HT-29 (cell line): ENCODE results near the gene SKP2. TPM values are rescaled to one million over a fixed set of nuclear protein-coding genes. Genes with fewer than 3 reads are reported as not detected.
"Not testable (repeated sequence)": the region's sequence is repeated elsewhere in the genome, so short reads cannot be mapped to it uniquely, and the experiment has no call there.

Source experiments
- DNase-seq: peaks from one replicate; pipeline ENCODE4 v3.0.0-alpha.2; 2015; ENCODE audit warnings: low spot score
- total RNA-seq: library from RNA; depleted of rRNA; stranded (reverse); fragments of >200 nt; shearing (Covaris generic); gene quantifications from 2 replicates; pipeline ENCODE4 v1.2.3, GENCODE V29; 2014; rRNA removed

The SKP2 gene
- 58.9 and 59.4 TPM in 2 replicates for total RNA-seq

DNA sequence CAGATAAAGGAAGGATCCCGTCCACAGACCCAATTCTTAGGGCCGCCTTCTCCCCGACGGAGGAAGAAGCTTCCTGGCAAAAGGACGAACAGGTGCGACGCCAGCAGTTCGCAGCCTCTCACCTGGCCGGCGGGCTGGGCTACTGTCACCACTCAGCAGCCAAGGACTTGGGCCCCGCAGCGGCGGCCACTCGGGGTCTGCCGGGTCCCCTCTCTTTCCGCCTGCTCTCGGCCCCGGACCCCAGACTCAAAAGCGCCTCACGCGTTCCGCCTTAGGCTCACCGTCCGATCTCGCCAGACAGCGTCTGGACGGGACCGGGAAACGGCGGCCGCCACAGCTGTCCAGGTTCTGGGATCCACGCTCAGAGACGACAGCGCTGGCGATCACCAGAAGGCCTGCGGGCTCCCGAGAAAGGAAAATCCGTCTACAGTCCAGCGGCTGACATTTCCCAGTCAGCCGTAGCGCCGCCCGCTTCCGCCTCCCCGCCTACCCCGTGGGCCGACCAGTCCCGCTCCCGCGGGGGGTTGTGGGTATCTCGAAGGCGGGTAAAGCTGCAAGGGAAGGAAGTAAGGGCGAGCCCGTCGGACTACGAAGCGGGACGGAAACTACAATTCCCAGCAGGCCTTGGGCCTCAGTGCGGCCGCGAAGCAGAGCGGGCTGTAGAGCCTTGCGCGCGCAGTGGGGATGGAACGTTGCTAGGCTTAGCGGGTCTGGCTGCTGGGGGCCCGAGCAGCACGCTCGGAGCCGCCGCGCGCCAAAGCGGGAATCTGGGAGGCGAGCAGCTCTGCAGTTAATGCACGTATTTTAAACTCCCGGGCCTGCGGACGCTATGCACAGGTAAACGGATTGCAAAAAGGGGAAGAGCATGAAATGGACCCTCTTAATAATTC lies at the start of gene SKP2, which contains the start of gene LMBRD2:
Gene SKP2 (plus strand): TSS at position 678 of the 890 bp plus-strand sequence. CDS start 152 bp downstream, at position 830.
Gene LMBRD2 (minus strand): TSS at position 454 of the 890 bp plus-strand sequence. CDS start 8,538 bp downstream, outside the sequence.
- peak; percentile 99 for DNase-seq

DNA sequence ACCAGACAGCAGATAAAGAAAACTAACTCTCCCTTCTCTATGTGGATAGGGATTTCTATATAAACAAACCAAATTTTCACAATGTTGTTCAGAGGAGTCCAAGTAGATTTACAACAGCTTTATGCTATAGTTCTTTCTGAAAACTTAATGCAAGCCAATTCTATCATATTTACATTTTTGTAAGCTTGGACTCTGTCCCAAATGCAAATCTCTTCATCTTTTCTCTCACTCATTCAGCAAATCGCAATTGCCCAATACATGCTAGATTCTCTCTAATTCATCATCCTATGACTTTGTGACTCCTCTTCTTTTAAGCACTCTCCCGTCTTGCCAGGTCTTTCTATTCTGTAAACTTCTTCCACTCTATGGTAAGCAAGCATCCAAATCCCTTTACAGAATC lies 46.1 kb upstream of the SKP2 start:
- DNase-seq = no peak

DNA sequence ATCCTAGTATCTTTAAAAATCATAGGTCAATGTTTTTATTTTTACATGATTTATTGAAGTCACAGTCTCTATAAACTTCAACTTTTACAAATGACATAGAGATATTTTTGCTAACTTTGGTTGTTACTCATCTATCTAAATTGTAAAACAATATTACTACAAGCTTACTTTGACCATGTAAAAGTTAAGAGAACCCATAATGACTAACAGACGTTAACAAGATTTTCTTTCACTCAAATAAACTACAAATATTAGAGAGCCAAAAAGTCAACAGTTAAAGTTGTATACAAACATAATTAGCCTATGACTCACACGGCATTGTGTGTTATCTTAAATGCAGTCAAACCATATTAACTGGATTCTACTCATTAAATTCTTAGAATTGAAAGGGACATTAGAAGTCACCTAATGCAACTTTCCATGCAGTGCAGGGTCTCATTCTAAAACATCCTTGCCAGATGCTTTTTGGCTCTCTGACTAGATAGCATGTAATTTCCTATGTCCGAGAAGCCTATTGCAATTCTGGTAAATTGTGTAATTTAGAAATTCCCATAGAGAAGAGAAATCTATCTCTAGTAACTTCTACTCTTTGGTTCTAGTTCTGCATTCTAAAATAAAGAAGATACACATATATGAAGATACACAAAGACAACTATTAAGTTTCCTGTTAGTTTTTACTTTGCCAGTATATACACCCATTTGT lies 43.0 kb upstream of the SKP2 start:
- no peak for DNase-seq

DNA sequence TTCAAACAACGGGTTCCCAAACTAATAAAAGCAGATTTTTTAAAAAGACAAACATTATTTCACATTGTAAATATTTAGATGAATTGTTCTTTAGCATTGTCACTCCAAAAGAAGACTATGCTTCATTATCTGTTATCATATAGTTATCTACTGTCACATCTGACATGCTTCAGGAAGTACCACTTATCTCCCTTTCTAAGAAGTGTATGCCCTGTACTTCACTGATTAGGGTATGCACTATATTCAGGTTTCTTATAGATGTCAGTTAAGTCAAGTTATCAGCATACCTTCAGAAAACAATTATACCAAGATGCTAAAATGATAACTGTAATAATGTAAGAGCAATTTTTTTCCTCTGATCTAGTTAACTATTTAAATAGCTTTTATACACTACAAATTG lies 40.7 kb upstream of the SKP2 start:
- DNase-seq = no peak

DNA sequence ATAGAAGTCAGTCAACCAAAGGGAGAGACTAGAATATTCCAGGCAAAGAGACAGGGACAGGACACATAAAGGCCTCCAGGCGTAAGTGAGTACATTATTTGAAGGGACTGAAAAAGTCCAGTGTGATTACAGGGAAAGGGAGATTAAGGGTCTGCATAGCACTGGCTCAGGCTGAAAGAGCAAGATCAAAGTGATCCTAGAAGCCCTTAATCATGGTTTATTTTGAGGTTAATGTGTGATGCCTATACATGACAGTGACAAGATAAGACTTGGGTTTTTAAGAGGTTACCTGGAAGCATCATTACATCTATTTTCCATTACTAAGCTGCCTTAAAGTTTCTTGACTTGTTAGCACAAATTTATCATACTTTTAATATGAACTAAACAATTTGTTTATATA lies 26.0 kb upstream of the SKP2 start:
- DNase-seq = no peak

DNA sequence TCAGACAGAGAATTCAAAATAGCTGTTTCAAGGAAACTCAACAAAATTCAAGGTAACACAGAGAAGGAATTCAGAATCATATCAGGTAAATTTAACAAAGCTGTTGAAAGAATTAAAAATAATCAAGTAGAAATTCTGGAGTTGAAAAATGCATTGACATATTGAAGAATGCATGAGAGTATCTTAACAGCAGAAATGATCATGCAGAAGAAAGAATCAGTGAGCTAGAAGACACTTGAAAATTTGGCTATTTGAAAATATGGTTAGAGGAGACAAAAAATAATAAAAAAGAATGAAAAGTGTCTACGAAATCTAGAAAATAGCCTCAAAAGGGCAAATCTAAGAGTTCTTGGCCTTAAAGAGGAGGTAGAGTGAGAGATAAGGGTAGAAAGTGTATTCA lies 23.1 kb upstream of the SKP2 start:
- no peak for DNase-seq

DNA sequence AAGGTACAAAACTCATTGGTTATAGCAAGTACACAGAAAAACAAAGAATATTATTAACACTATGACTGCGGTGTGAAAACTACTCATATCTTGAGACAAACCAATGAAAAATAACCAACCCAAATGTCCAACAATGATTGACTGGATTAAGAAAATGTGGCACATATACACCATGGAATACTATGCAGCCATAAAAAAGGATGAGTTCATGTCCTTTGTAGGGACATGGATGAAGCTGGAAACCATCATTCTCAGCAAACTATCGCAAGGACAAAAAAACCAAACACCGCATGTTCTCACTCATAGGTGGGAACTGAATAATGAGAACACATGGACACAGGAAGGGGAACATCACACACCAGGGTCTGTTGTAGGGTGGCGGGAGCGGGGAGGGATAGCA lies 22.2 kb upstream of the SKP2 start:
- not testable (repeated sequence) for DNase-seq

DNA sequence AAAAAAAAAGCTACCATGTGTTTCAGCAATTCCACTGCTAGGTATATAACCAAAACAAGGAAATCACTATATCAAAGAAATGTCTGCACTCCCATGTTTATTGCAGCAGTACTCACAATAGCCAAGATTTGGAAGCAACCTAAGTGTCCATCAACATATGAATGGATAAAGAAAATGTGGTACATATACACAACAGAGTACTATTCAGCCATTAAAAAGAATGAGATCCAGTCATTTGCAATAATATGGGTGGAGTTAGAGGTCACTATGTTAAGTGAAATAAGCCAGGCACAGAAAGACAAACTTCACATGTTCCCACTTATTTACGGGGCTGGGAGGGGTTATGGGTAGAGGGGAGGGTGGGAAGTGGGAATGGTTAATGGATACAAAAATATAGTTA lies 18.9 kb upstream of the SKP2 start:
- not testable (repeated sequence) for DNase-seq

DNA sequence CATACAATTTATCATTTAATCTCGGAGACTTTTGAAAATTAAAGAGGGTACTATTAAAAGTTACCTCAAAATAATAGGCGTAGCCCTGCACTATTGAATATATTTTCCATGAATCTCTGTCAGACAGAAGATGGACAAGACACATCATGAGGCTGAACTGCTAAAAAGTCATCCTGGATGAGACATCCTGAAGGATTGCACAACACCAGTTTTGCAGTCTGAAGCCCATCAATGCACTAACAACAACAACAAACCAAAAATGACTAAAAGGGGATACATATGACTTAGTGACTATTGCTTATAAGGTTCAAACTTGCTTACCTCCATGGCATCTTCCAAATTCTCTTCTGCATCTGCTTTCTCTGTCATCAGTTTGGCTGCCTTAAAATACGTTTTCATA lies 15.9 kb upstream of the SKP2 start:
- DNase-seq = no peak

DNA sequence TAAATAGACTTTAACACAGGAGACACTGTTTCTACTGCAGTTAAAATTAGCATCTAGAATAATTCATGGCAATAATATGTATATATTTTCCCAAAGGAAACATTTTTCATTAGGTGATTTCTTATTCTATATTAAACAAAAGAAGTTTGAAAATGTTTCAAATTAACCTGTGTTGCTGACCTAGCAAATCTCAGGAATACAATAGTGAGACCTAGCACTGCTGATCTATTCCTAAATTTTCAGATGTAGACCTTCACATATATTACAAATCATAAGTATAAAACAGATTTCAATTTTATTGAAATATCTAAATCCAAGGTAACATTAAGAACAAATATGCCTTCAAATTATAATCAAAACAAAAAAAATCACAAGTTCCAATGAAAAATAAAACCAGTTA lies 15.3 kb upstream of the SKP2 start:
- no peak for DNase-seq

DNA sequence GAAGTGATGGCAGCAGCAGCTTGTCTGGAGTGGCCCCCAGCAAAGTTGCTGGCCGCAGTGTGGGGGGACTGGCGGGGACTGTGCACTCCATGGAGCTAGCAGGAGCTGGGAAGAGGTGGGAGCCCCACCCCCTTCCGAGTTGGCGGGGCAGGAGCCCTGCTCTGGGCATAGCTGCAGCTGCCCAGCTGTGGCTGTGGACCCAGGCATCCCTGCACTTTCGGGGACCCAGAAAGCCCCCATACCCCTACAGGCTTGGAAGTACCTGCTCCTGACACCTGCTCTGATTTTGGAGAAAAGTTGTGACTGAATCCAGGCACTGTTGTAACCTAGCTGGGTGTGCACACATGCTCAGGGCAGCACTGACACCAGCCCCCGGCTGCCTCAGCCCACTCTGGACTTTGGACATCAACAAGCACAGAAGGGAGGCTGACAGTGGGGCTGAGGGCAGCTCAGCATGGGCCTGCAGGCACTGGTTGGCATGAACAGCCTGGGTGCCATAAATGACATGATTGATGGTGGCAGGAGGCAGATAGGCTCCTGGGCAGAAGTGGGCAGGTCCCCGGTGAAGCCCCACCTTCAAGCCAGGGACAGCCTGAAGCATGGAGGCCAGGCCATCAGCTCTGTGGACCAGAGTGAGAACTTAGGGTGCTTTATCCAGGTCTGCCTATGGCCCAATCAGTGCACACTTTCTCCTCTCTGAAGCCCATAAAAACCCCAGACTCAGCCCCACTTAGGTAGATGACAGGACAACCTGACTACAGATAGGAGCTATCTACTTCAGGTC lies 12.8 kb upstream of the SKP2 start:
- DNase-seq = peak; percentile 50

DNA sequence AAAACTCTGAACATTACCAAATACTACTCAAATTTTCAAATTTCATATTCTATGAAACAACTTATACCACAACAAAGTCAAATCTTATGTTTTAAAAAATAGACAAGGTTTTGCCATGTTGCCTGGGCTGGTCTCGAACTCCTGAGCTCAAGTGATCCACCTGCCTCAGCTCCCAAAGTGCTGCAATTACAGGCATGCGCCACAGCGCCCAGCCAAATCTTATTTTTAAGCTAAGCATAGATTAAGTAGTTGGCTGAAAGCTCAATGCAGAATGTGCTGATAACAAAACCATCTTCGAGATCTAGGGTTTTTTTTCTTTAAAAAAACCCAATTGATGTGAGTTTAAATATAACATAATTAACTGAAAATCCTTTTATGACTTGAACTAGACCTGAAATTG lies 6.6 kb upstream of the SKP2 start:
- DNase-seq = no peak

DNA sequence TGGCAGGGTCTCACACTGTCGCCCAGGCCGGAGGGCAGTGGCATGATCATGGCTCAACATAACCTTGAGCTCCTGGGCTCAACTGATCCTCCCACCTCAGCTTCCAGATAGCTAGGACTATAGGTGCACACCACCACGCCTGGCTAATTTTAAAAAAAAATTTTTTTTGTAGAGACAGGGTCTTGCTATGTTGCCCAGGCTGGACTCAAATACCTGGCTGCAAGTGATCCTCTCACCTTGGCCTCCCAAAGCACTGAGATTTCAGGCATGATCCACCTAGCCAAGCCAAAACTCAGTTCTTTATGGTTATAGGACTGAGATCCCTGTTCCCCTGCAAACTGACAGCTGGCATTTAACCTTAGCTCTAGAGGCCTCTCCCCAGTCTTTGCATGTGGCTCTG lies 5.5 kb upstream of the SKP2 start:
- no peak for DNase-seq

DNA sequence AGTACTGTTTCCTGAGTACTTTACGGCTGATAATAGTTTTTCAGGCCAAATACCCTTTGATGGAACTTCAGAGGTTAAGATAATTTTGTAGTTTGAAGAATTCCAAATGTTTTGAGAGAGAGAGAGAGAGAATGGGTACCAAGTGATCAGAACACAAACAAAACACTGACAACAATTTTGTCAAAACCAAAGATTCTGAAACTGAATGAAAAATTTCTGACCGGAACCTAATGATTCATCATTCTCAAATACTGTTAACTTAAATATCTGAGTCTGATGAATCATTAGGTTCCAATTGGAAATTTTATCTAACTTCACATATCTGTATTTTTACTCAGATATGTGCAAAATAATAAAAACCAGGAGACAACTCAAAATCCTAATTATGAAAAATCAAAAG lies 4.2 kb upstream of the SKP2 start:
- DNase-seq = no peak

DNA sequence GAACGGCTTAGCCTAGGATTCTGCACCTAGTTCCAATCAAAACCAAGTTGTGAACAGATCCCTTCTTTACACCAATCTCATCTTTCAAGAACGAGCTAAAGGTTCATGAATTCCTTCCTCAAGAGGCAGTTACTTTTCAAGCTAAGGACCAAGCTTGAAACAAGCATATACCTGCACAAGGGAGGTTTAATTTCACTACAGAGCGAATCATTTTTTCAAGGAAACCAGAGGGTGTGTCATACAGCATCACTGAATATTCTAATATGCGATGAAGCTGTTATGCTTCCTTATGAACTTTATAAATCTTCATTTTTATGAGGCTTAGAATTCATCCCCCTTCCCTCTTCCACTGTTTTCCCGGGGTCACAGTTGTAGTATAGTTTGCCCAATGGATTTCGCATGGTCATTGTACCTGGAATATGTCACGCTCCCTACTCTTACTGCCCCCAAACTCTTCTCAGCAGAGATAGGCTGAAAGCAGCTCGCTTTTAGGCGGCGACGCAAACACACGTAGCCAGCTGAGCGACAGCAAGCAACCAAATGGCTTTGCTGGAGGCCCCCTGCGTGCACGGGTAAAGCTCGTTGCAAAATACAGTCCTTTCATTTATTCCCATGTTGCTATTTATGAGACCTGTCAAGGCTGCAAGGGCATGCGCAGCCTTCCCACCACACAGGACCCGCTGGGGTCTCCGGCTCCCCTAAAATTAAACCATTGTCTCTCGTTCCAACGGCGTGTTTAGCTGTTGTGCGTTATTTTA lies 1.1 kb upstream of the SKP2 start:
- DNase-seq = peak; percentile 60

DNA sequence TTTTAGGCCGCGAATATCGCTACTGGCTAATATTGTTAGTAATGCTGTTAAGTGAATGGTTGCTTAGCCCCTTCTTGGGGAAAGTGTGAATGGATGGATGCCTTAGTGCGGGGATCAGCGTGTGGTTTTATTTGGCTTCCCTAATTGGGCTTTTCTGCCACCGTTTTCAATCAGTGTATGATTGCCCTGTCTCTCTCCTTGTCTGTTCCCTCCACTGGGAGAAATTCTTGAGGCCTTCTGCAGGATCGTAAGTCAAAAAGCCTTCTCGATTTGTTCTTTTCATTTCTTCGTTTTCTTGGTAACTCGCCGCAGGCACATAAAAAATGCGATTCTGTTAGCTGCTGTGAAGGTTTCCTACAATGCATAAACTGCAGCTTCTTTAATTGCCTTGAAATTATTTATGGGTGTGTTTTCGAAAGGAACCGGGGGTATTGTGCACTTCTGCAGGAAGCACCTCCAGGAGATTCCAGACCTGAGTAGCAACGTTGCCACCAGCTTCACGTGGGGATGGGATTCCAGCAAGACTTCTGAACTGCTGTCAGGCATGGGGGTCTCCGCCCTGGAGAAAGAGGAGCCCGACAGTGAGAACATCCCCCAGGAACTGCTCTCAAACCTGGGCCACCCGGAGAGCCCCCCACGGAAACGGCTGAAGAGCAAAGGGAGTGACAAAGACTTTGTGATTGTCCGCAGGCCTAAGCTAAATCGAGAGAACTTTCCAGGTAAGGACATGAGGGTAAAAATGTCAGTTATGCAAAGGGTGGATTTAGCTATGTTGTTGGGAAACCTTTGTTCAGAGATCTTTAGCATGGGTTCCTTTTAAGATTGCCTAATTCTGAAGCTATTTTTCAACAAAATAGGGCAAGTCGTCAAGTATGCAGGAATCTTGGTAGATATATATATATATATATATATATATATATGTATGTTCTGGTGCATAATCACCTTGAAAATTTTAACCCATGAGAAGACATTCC lies 700 bp downstream of the SKP2 start:
- peak; percentile 58 for DNase-seq

DNA sequence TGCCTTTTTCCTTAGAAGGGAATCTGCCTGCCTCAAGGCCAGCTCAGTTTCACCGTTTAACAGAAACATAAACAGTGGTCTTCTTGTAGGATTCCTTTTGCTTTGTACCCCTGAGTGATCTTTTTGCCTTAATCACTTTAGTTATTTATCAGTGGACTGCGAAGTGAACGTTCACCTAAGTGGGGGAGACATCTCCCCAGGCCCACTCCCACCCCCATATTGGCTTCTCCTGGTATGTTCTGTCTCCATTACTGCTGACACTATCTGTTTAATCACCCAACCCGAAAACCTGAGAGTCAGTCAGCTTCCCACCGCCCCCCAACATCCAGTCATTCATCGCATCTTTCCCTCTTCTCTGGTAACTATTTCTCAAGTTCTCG lies 1.4 kb downstream of the SKP2 start:
- no peak for DNase-seq

DNA sequence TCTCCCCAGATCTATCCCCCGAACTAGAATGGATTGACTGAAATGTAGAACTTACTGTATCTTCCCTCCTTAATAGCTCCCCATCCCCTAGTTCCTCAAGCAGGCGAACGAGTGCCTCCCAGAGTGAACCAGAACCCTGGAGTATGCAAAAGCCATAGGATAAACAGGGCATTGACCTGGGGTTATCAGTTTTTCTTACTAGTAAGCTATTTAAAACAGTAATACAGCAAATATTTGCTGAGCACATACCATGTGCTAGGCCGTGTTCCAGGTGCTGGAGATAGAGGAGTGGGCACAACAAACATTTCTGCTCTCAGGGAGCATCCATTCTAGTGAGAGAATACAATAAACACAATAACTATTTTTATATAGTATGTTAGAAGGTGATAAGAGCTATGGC lies 1.8 kb downstream of the SKP2 start:
- no peak for DNase-seq

DNA sequence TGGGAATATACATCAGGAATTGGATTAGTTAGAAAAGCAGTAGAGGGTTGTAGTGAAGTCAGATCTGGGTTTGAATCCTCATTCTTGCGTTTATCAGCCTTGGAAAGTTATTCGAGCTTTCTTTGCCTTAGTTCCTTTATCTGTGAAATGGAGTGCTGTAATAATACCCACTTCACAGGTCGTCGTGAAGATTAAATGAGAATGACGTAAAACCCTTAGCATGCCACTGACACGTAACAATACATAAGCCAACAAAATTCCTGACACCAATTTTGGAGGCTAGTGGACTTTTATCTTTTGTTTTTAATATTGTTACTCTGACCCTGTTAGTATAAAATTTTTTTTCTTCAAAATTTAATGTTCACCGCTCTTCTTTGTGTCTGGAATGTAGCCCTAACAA lies 3.4 kb downstream of the SKP2 start:
- DNase-seq = no peak

DNA sequence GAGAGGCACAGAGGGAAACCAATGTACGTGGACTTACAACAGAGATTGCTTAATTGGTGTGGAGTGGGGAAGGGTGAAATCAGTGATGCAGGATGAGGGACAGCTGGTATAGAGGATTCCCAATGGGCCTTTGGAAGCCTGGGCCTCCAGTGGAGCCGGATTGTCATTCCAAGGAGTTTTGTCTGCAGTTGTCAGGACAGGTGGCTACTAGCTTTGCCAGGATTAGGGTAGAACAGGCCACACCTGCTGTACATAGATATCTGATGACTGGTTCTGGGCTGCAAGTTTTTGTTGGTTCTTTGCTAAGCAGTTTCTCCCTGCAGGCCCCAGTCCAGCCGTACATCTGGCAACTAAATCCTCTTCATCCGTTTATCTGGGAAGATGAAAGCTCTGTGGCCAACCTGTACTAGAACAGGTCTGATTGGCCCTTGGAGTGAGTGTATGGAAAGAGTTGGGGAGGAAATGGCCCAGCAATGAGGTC lies 4.2 kb downstream of the SKP2 start:
- no peak for DNase-seq
